ENCODE measurements around the gene MRTFA. TPM values are rescaled to one million over a fixed set of nuclear protein-coding genes. Genes with fewer than 3 reads are reported as not detected.

The MRTFA gene
- total and polyA plus RNA-seq, 9 of the 15 experiments (the other 6 are each of a cell fraction or from before 2014, with no cell fraction given) = 0.84 to 21.1 (median 3.7) TPM

DNA sequence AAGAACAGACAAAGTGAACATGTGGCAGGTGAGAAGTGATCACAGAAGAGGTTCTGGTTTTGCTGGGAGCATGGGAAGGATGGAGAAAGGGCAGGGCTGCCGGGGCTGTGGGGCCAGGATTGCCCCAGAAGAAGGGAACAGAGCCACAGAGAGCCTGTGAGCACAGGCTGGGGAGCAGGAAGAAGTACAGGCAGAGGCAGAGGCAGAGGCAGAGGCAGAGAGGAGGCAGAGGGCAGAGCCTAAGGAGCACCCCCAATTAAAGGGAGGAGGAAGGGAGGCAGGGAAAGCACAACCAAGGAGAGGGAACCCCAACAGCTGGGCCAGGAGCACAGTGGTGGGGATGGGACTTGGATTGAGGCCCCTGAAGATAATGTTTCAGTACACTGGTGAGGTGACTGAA, 214.6 kb downstream of the MRTFA start:
- Histone ChIP-seq H3K27ac (ENCODE audit: extremely low read depth, low read depth, low read length) (no peak overlapping the region), H4K20me1 (replicated peaks; ENCODE audit: control insufficient read depth, insufficient read depth, low read length) (no peaks in the 10 kb centered on the region; the same call in 1 of the 2 replicates), H3K9ac (ENCODE audit: insufficient read depth in 1 of 2, low read depth in 2 of 2, low read length in 2 of 2) (no peak overlapping the region), H3K79me2 (ENCODE audit: control insufficient read depth, insufficient read depth, low read length) (no peaks in the 10 kb centered on the region), H3K9me3 (replicated peaks; ENCODE audit: control insufficient read depth, insufficient read depth, low read depth, low read length) (no peaks in the 10 kb centered on the region), H3K27me3 (ENCODE audit: control insufficient read depth in 2 of 2, insufficient read depth in 2 of 2, low read length in 2 of 2) (no peaks in the 10 kb centered on the region), H3K9me1 (ENCODE audit: control insufficient read depth, insufficient read depth, low read length) (no peaks in the 10 kb centered on the region), H3K4me2 (ENCODE audit: insufficient read depth, low read length) (no peak overlapping the region), H3K4me1 (replicated peaks in 1 of 2; ENCODE audit: control insufficient read depth in 2 of 2, insufficient read depth in 2 of 2, low read length in 2 of 2) (peaks cover 0 to 6% of the 10 kb centered on the region in 2 experiments; a peak in 2 of 5 replicates), H3K36me3 (ENCODE audit: control insufficient read depth, insufficient read depth, low read length) (peaks cover 34% of the 10 kb centered on the region; the same call in 2 of the 3 replicates), H3K4me3 (no peak overlapping the region), H2AFZ (ENCODE audit: low read depth, low read length) (no peak overlapping the region)
- no peak for FAIRE-seq
- no CpG with 5 or more reads among the region's 1 CpG for WGBS (ENCODE audit: insufficient coverage, low coverage, missing lambda C conversion rate)
- POLR2A ChIA-PET = no interaction called here
- BruUV-seq (replicated peaks) = no TSS peak
- in situ Hi-C loops (cut with MboI) (no loop called here), intact Hi-C loops (cut with micrococcal nuclease) (no loop called here)
- CTCF ChIA-PET (ENCODE audit: low intra/inter-chr PET ratio) = no interaction called here
- no peak for DNase-seq (ENCODE audit: extremely low read depth in 1 of 4, low spot score in 3 of 4)
- no peak for ATAC-seq
- TF ChIP-seq, protein P1, sequence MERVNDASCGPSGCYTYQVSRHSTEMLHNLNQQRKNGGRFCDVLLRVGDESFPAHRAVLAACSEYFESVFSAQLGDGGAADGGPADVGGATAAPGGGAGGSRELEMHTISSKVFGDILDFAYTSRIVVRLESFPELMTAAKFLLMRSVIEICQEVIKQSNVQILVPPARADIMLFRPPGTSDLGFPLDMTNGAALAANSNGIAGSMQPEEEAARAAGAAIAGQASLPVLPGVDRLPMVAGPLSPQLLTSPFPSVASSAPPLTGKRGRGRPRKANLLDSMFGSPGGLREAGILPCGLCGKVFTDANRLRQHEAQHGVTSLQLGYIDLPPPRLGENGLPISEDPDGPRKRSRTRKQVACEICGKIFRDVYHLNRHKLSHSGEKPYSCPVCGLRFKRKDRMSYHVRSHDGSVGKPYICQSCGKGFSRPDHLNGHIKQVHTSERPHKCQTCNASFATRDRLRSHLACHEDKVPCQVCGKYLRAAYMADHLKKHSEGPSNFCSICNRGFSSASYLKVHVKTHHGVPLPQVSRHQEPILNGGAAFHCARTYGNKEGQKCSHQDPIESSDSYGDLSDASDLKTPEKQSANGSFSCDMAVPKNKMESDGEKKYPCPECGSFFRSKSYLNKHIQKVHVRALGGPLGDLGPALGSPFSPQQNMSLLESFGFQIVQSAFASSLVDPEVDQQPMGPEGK (CRISPR knock-in tag; IDR thresholded peaks at IDR 0.05; ENCODE audit: borderline replicate concordance) = no peak
- TF ChIP-seq, protein P2, sequence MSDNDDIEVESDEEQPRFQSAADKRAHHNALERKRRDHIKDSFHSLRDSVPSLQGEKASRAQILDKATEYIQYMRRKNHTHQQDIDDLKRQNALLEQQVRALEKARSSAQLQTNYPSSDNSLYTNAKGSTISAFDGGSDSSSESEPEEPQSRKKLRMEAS (CRISPR knock-in tag; IDR thresholded peaks at IDR 0.05) = no peak
- no peak for TF ChIP-seq BDP1 (IDR thresholded peaks at IDR 0.05; ENCODE audit: insufficient read depth, insufficient read length)
- TF ChIP-seq RBM15 (IDR thresholded peaks at IDR 0.05; ENCODE audit: insufficient read depth, low read length) = no peak
- TF ChIP-seq IRF2 (CRISPR knock-in tag; IDR thresholded peaks at IDR 0.05) = no peak
- TF ChIP-seq, protein P3, sequence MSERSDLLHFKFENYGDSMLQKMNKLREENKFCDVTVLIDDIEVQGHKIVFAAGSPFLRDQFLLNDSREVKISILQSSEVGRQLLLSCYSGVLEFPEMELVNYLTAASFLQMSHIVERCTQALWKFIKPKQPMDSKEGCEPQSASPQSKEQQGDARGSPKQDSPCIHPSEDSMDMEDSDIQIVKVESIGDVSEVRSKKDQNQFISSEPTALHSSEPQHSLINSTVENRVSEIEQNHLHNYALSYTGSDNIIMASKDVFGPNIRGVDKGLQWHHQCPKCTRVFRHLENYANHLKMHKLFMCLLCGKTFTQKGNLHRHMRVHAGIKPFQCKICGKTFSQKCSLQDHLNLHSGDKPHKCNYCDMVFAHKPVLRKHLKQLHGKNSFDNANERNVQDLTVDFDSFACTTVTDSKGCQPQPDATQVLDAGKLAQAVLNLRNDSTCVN (CRISPR knock-in tag; IDR thresholded peaks at IDR 0.05) = no peak
- TF ChIP-seq, protein P4, sequence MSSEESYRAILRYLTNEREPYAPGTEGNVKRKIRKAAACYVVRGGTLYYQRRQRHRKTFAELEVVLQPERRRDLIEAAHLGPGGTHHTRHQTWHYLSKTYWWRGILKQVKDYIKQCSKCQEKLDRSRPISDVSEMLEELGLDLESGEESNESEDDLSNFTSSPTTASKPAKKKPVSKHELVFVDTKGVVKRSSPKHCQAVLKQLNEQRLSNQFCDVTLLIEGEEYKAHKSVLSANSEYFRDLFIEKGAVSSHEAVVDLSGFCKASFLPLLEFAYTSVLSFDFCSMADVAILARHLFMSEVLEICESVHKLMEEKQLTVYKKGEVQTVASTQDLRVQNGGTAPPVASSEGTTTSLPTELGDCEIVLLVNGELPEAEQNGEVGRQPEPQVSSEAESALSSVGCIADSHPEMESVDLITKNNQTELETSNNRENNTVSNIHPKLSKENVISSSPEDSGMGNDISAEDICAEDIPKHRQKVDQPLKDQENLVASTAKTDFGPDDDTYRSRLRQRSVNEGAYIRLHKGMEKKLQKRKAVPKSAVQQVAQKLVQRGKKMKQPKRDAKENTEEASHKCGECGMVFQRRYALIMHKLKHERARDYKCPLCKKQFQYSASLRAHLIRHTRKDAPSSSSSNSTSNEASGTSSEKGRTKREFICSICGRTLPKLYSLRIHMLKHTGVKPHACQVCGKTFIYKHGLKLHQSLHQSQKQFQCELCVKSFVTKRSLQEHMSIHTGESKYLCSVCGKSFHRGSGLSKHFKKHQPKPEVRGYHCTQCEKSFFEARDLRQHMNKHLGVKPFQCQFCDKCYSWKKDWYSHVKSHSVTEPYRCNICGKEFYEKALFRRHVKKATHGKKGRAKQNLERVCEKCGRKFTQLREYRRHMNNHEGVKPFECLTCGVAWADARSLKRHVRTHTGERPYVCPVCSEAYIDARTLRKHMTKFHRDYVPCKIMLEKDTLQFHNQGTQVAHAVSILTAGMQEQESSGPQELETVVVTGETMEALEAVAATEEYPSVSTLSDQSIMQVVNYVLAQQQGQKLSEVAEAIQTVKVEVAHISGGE (CRISPR knock-in tag; IDR thresholded peaks at IDR 0.05) = no peak
- no peak for TF ChIP-seq LARP7 (IDR thresholded peaks at IDR 0.05)
- TF ChIP-seq, protein P5, sequence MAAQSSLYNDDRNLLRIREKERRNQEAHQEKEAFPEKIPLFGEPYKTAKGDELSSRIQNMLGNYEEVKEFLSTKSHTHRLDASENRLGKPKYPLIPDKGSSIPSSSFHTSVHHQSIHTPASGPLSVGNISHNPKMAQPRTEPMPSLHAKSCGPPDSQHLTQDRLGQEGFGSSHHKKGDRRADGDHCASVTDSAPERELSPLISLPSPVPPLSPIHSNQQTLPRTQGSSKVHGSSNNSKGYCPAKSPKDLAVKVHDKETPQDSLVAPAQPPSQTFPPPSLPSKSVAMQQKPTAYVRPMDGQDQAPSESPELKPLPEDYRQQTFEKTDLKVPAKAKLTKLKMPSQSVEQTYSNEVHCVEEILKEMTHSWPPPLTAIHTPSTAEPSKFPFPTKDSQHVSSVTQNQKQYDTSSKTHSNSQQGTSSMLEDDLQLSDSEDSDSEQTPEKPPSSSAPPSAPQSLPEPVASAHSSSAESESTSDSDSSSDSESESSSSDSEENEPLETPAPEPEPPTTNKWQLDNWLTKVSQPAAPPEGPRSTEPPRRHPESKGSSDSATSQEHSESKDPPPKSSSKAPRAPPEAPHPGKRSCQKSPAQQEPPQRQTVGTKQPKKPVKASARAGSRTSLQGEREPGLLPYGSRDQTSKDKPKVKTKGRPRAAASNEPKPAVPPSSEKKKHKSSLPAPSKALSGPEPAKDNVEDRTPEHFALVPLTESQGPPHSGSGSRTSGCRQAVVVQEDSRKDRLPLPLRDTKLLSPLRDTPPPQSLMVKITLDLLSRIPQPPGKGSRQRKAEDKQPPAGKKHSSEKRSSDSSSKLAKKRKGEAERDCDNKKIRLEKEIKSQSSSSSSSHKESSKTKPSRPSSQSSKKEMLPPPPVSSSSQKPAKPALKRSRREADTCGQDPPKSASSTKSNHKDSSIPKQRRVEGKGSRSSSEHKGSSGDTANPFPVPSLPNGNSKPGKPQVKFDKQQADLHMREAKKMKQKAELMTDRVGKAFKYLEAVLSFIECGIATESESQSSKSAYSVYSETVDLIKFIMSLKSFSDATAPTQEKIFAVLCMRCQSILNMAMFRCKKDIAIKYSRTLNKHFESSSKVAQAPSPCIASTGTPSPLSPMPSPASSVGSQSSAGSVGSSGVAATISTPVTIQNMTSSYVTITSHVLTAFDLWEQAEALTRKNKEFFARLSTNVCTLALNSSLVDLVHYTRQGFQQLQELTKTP (IDR thresholded peaks at IDR 0.05; ENCODE audit: low read depth in 1 of 2, partially characterized antibody in 2 of 2) = no peak
- no peak for TF ChIP-seq CBX3 (IDR thresholded peaks at IDR 0.05; ENCODE audit: borderline replicate concordance in 1 of 2, low read length in 2 of 2)
- no peak for TF ChIP-seq CHCHD3 (CRISPR knock-in tag; IDR thresholded peaks at IDR 0.05)
